Mammary epithelial cell (primary cell): ENCODE results near the gene RNF157.

Experiments
- CTCF ChIP-seq, 2 donors: IDR thresholded peaks in 1 of 2; conservative IDR thresholded peaks in 1 of 2; 2 replicates each; pipeline ENCODE4 v1.5.1; 2011 to 2012; ENCODE audit warnings: inconsistent platforms in 2 of 2, low read length in 2 of 2, mild to moderate bottlenecking in 2 of 2, control low read depth in 1 of 2, low read depth in 1 of 2; ENCODE audit not compliant: insufficient read depth in 1 of 2; ENCODE audit errors: extremely low read depth in 1 of 2
- EZH2 ChIP-seq: IDR thresholded peaks from 2 replicates; pipeline ENCODE4 v1.6.1; 2012; ENCODE audit warnings: low read length, inconsistent platforms, borderline replicate concordance

GRCh38 chr17:76241691-76242255 is 1.5 kb upstream of the RNF157 start:
- TF ChIP-seq CTCF (conservative IDR thresholded peaks at IDR 0.05 in 1 of 2, IDR thresholded peaks at IDR 0.05 in 1 of 2; ENCODE audit: extremely low read depth in 1 of 2, insufficient read depth in 1 of 2, low read depth in 1 of 2, low read length in 2 of 2) (no peak), EZH2 (no peak)
